Cortex of kidney (tissue), 1 donor: Measurements from ENCODE around the gene IGSF3.
"Not testable (repeated sequence)": the region's sequence is repeated elsewhere in the genome, so short reads cannot be mapped to it uniquely, and the experiment has no call there.

Experiments
- DNase-seq: peaks from one replicate; lab custom pipeline; 2025; lab: John Stamatoyannopoulos, UW

The IGSF3 gene

GRCh38 chr1:116630057-116630456 lies 37.5 kb downstream of the IGSF3 start:
- DNase-seq = not testable (repeated sequence)

- DNase-seq = not testable (repeated sequence)
These were observed 38.1 kb downstream of the IGSF3 start for GRCh38 chr1:116629441-116629840.

- DNase-seq = no peak
These were observed 39.1 kb downstream of the IGSF3 start for GRCh38 chr1:116628448-116628847.

- DNase-seq = not testable (repeated sequence)
These were observed 40.2 kb downstream of the IGSF3 start for GRCh38 chr1:116627357-116627756.

DNA sequence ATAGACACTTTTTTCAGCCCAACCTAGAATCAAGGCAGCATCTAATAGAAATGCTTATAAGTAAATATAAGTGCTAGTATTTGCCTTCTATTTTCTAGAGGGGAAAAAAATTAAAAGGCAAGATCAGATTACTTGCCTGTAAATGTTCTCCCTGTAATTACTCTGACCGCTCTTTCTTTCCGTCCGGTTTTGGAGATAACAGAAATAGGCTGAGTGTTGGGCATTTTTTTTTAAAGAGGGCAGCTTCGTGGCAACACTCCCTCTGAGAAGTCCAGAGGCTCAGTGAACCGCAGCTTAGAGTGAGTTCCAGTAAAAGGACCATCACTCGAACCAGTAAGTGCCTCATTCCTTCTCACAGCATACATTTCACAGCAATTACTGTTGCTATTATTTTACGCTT lies 40.6 kb downstream of the IGSF3 start:
- not testable (repeated sequence) for DNase-seq

DNA sequence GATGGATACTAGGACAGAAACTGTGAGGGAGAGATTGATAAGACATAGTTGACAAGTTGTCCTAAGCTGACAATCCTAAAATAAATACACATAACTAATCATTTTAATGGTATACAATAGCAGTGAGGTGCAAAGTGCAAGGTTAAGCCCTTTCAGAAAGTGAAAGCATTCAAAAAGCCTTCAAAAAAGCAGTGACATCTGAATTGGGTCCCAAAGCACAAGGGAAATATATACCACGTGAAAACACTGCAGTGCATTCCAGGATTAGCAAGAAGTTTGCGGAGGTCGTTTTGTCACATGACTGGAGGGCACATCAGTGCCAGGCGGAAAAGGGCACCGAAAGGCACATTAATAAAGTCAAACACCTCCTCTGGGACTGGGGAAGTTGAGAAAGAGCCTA lies 42.4 kb downstream of the IGSF3 start:
- not testable (repeated sequence) for DNase-seq

DNA sequence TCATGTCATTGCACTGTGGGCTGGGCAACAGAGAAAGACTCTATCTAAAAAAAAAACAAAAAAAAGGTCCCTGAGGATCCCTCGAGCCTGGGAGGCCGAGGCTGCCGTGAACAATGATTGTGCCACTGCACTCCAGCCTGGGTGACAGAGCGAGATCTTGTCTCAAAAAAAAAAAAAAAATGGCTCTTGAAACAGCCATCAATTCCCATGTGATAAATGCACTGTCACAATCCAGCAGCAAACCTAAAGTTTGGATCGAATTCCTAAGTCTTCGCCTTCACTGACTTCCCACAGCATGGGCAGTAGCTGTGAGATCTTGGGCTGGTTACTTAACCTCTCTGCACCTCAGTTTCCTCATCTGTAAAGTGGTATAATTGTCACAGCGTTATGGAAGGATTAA lies 43.5 kb downstream of the IGSF3 start:
- DNase-seq = no peak

GRCh38 chr1:116622496-116622895 lies 45.0 kb downstream of the IGSF3 start:
- not testable (repeated sequence) for DNase-seq

DNA sequence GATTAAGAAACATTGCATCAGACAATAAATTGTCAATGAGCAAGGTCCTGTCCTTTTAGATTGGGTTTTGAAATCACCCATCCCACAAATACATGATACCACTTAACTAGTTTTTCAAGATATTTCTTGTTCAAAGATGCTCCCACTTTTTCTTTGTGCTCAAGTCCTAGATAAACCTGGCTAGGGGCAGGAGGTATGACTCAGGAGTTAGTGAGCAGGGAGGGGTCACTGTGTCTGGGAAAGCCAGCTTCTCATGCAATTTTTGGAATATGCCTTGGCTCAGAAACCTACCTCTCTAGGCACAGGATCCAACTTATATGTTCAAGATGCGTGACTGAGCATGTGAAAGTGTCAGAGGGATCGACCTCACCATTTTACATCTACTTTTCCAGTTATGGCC lies 45.8 kb downstream of the IGSF3 start:
- DNase-seq = not testable (repeated sequence)

DNA sequence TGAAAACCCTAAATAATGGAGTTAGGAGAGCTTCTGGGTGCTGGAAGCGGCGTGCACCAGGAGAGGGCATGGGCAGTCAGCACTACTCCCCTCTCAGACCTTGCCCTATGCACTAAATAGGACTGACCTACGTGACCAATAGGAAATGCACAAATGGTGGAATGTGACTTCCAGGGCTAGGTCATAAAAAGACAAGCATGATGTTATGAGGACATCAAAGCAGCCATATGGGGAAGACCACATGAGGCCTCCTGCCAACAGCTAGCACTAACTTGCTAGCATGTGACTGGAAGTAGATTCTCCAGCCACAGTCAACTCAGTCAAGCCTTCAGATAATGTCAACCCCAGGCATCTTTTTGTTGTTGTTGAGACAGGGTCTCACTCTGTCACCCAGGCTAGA lies 47.1 kb downstream of the IGSF3 start:
- DNase-seq = not testable (repeated sequence)

- not testable (repeated sequence) for DNase-seq
These were observed 48.4 kb downstream of the IGSF3 start for GRCh38 chr1:116619106-116619505.

GRCh38 chr1:116617808-116618207 lies 49.7 kb downstream of the IGSF3 start:
- DNase-seq = not testable (repeated sequence)

DNA sequence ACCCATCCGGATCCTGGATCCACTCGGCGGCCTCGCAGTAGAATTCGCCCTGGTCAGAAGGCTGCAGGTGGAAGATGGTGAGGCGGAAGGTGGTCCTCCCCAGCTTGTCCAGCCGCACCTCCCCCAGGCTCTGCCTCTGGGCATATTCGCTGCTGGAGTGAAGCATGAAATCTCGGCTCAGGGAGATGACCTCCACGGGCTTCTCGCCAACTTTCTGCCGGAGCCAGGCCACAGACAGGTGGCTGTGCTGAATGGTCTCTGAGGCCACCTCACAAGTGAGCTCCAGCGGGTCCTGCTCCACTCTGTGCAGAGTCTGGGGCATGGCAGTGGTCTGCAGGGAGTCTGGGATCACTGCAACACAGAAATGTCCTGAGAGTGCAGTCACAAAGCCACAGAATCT lies 53.7 kb downstream of the IGSF3 start:
- not testable (repeated sequence) for DNase-seq

- DNase-seq = not testable (repeated sequence)
These were observed 57.6 kb downstream of the IGSF3 start for GRCh38 chr1:116609801-116610371.

GRCh38 chr1:116608841-116609240 lies 58.7 kb downstream of the IGSF3 start:
- not testable (repeated sequence) for DNase-seq

- not testable (repeated sequence) for DNase-seq
These were observed 59.4 kb downstream of the IGSF3 start for GRCh38 chr1:116608151-116608550.

GRCh38 chr1:116607463-116607862 lies 60.1 kb downstream of the IGSF3 start:
- not testable (repeated sequence) for DNase-seq

- DNase-seq = not testable (repeated sequence)
These were observed 61.5 kb downstream of the IGSF3 start for GRCh38 chr1:116606067-116606466.

GRCh38 chr1:116605315-116605714 lies 62.2 kb downstream of the IGSF3 start:
- DNase-seq = no peak

DNA sequence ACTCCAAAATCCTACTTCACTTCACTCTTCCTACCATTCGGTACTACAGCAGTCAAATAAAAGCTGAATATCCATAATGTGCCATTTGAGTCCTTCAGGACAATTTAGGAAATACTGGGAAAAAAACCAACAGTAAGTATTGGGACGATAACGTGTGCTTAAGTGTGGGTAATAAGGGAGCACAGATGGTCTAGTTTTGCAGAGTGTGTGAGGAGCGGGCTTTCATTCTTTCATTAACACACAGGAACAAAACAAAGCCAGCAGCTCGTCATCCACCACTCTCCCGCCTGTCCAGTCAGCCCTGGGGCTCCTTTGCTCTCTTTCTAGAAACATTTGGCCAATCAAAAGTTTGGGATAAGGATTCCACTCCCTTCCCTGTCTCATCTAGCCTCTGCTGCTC lies 63.1 kb downstream of the IGSF3 start:
- DNase-seq = not testable (repeated sequence)

- not testable (repeated sequence) for DNase-seq
These were observed 63.9 kb downstream of the IGSF3 start for GRCh38 chr1:116603646-116604045.

DNA sequence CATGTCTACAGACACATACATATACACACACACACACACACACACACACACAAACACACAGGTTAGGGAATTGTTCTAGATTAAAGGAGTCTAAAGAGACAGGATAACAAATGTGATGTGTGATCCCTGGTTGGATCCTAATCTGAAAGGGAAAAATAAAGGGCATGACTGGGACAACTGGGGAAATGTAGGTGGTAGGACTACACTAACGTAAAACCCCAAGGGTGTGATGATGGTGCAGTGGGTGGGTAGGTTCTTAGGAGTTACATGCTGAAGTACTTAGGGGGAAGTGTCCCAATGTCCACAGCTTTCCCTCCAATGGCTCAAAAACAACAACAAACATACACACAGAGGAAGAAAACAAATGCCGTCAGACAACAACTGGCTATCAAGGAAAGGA lies 68.2 kb downstream of the IGSF3 start:
- DNase-seq = not testable (repeated sequence)

- not testable (repeated sequence) for DNase-seq
These were observed 69.0 kb downstream of the IGSF3 start for GRCh38 chr1:116598420-116599036.

GRCh38 chr1:116597388-116597787 lies 70.1 kb downstream of the IGSF3 start:
- DNase-seq = not testable (repeated sequence)
